ENCODE measurements around the gene CAMK1D.

Gene CAMK1D

GRCh38 chr10:12466704-12467305 is 117.5 kb downstream of the CAMK1D start:
- H3K56ac ChIP-seq (ENCODE audit: low read length) = peak overlapping the region; percentile 5
- no peak overlapping the region for H3K4ac ChIP-seq (ENCODE audit: low read depth, low read length)
- H2BK15ac ChIP-seq (replicated peaks; ENCODE audit: low read depth) = no peak overlapping the region
- no peaks in the 10 kb centered on the region for H3K4me1 ChIP-seq (ENCODE audit: control insufficient read depth, low read depth, low read length)
- H3K79me1 ChIP-seq (ENCODE audit: low read length) = no peaks in the 10 kb centered on the region
- H3K27me3 ChIP-seq (ENCODE audit: insufficient read depth, low read length, poor library complexity) = no peaks in the 10 kb centered on the region
- no peak overlapping the region for H2BK5ac ChIP-seq (ENCODE audit: low read length)
- no CpG with 5 or more reads among the region's 17 CpGs for WGBS (ENCODE audit: extremely low coverage, insufficient coverage, low lambda C conversion rate)
- H4K8ac ChIP-seq (ENCODE audit: low read depth, low read length) = no peak overlapping the region
- no peak overlapping the region for H4K5ac ChIP-seq (ENCODE audit: low read length)
- H3K79me2 ChIP-seq (ENCODE audit: control insufficient read depth, insufficient read depth, low read length) = no peaks in the 10 kb centered on the region
- no peak for DNase-seq
- H2AK5ac ChIP-seq (ENCODE audit: low read length) = no peak overlapping the region
- no peak overlapping the region for H3K4me2 ChIP-seq (ENCODE audit: low read length)
- no peak overlapping the region for H3K23ac ChIP-seq (ENCODE audit: low read length)
- no peak overlapping the region for H3K4me3 ChIP-seq (ENCODE audit: low read length)
- no peaks in the 10 kb centered on the region for H3K36me3 ChIP-seq (ENCODE audit: control insufficient read depth, insufficient read depth, low read length)
- H3K9ac ChIP-seq (ENCODE audit: low read length) = no peak overlapping the region
- H3K27ac ChIP-seq (ENCODE audit: low read depth, low read length) = no peak overlapping the region
- H3K18ac ChIP-seq (ENCODE audit: low read length) = no peak overlapping the region
- H2BK120ac ChIP-seq (ENCODE audit: low read depth, low read length) = no peak overlapping the region

GRCh38 chr10:12469345-12469744 is 120.0 kb downstream of the CAMK1D start:
- H3K4me2 ChIP-seq (ENCODE audit: low read length) = no peak overlapping the region
- no CpG with 5 or more reads among the region's 5 CpGs for WGBS (ENCODE audit: extremely low coverage, insufficient coverage, low lambda C conversion rate)

GRCh38 chr10:12470719-12471118 is 121.4 kb downstream of the CAMK1D start:
- Histone ChIP-seq H2BK15ac (replicated peaks; ENCODE audit: low read depth) (no peak overlapping the region), H2BK120ac (ENCODE audit: low read depth, low read length) (no peak overlapping the region), H3K23ac (ENCODE audit: low read length) (no peak overlapping the region), H3K4me1 (ENCODE audit: control insufficient read depth, low read depth, low read length) (no peaks in the 10 kb centered on the region), H3K4me2 (ENCODE audit: low read length) (no peak overlapping the region), H2BK5ac (ENCODE audit: low read length) (no peak overlapping the region), H3K27ac (ENCODE audit: low read depth, low read length) (no peak overlapping the region), H4K5ac (ENCODE audit: low read length) (no peak overlapping the region), H3K4ac (ENCODE audit: low read depth, low read length) (no peak overlapping the region), H3K56ac (ENCODE audit: low read length) (no peak overlapping the region), H3K27me3 (ENCODE audit: insufficient read depth, low read length, poor library complexity) (no peaks in the 10 kb centered on the region), H2AK5ac (ENCODE audit: low read length) (no peak overlapping the region), H3K18ac (ENCODE audit: low read length) (no peak overlapping the region), H3K9ac (ENCODE audit: low read length) (no peak overlapping the region), H3K4me3 (ENCODE audit: low read length) (no peak overlapping the region), H4K8ac (ENCODE audit: low read depth, low read length) (no peak overlapping the region), H3K79me1 (ENCODE audit: low read length) (no peaks in the 10 kb centered on the region), H3K36me3 (ENCODE audit: control insufficient read depth, insufficient read depth, low read length) (no peaks in the 10 kb centered on the region), H3K79me2 (ENCODE audit: control insufficient read depth, insufficient read depth, low read length) (no peaks in the 10 kb centered on the region)
- no peak for DNase-seq
- WGBS (ENCODE audit: extremely low coverage, insufficient coverage, low lambda C conversion rate) = no CpG with 5 or more reads among the region's 10 CpGs

More at GRCh38 chr10:12469345-12469744, 120.0 kb downstream of the CAMK1D start:
- Histone ChIP-seq H3K27ac (ENCODE audit: low read depth, low read length) (no peak overlapping the region), H3K79me1 (ENCODE audit: low read length) (no peaks in the 10 kb centered on the region), H4K5ac (ENCODE audit: low read length) (no peak overlapping the region), H3K4me1 (ENCODE audit: control insufficient read depth, low read depth, low read length) (no peaks in the 10 kb centered on the region), H3K23ac (ENCODE audit: low read length) (no peak overlapping the region), H2AK5ac (ENCODE audit: low read length) (no peak overlapping the region), H3K56ac (ENCODE audit: low read length) (no peak overlapping the region), H3K9ac (ENCODE audit: low read length) (no peak overlapping the region), H2BK5ac (ENCODE audit: low read length) (no peak overlapping the region), H3K4ac (ENCODE audit: low read depth, low read length) (no peak overlapping the region), H3K27me3 (ENCODE audit: insufficient read depth, low read length, poor library complexity) (no peaks in the 10 kb centered on the region), H3K79me2 (ENCODE audit: control insufficient read depth, insufficient read depth, low read length) (no peaks in the 10 kb centered on the region), H2BK15ac (replicated peaks; ENCODE audit: low read depth) (no peak overlapping the region), H2BK120ac (ENCODE audit: low read depth, low read length) (no peak overlapping the region), H3K36me3 (ENCODE audit: control insufficient read depth, insufficient read depth, low read length) (no peaks in the 10 kb centered on the region), H3K18ac (ENCODE audit: low read length) (no peak overlapping the region), H3K4me3 (ENCODE audit: low read length) (no peak overlapping the region), H4K8ac (ENCODE audit: low read depth, low read length) (no peak overlapping the region)
- no peak for DNase-seq

GRCh38 chr10:12471135-12471534 is 121.8 kb downstream of the CAMK1D start:
- no peak overlapping the region for H3K4ac ChIP-seq (ENCODE audit: low read depth, low read length)
- H3K79me2 ChIP-seq (ENCODE audit: control insufficient read depth, insufficient read depth, low read length) = no peaks in the 10 kb centered on the region
- H3K4me2 ChIP-seq (ENCODE audit: low read length) = no peak overlapping the region
- H2BK15ac ChIP-seq (replicated peaks; ENCODE audit: low read depth) = no peak overlapping the region
- H3K4me1 ChIP-seq (ENCODE audit: control insufficient read depth, low read depth, low read length) = no peaks in the 10 kb centered on the region
- WGBS (ENCODE audit: extremely low coverage, insufficient coverage, low lambda C conversion rate) = no CpG with 5 or more reads among the region's 5 CpGs
- H3K36me3 ChIP-seq (ENCODE audit: control insufficient read depth, insufficient read depth, low read length) = no peaks in the 10 kb centered on the region
- no peak overlapping the region for H3K27ac ChIP-seq (ENCODE audit: low read depth, low read length)
- H3K27me3 ChIP-seq (ENCODE audit: insufficient read depth, low read length, poor library complexity) = no peaks in the 10 kb centered on the region
- H3K9ac ChIP-seq (ENCODE audit: low read length) = no peak overlapping the region
- no peak overlapping the region for H3K4me3 ChIP-seq (ENCODE audit: low read length)
- no peak overlapping the region for H4K8ac ChIP-seq (ENCODE audit: low read depth, low read length)
- H2BK120ac ChIP-seq (ENCODE audit: low read depth, low read length) = no peak overlapping the region
- no peak overlapping the region for H3K56ac ChIP-seq (ENCODE audit: low read length)
- no peak overlapping the region for H4K5ac ChIP-seq (ENCODE audit: low read length)
- H3K23ac ChIP-seq (ENCODE audit: low read length) = no peak overlapping the region
- no peak overlapping the region for H2AK5ac ChIP-seq (ENCODE audit: low read length)
- no peak overlapping the region for H3K18ac ChIP-seq (ENCODE audit: low read length)
- DNase-seq = no peak
- no peaks in the 10 kb centered on the region for H3K79me1 ChIP-seq (ENCODE audit: low read length)
- no peak overlapping the region for H2BK5ac ChIP-seq (ENCODE audit: low read length)

GRCh38 chr10:12473491-12473890 is 124.1 kb downstream of the CAMK1D start:
- no peaks in the 10 kb centered on the region for H3K36me3 ChIP-seq (ENCODE audit: control insufficient read depth, insufficient read depth, low read length)
- peak; percentile 24 for DNase-seq
- H3K4ac ChIP-seq (ENCODE audit: low read depth, low read length) = no peak overlapping the region
- H2BK15ac ChIP-seq (replicated peaks; ENCODE audit: low read depth) = no peak overlapping the region
- H4K8ac ChIP-seq (ENCODE audit: low read depth, low read length) = no peak overlapping the region
- H3K27me3 ChIP-seq (ENCODE audit: insufficient read depth, low read length, poor library complexity) = no peaks in the 10 kb centered on the region
- H3K4me1 ChIP-seq (ENCODE audit: control insufficient read depth, low read depth, low read length) = no peaks in the 10 kb centered on the region
- no peak overlapping the region for H3K9ac ChIP-seq (ENCODE audit: low read length)
- H3K56ac ChIP-seq (ENCODE audit: low read length) = no peak overlapping the region
- no peak overlapping the region for H2AK5ac ChIP-seq (ENCODE audit: low read length)
- no peak overlapping the region for H3K4me3 ChIP-seq (ENCODE audit: low read length)
- no peaks in the 10 kb centered on the region for H3K79me2 ChIP-seq (ENCODE audit: control insufficient read depth, insufficient read depth, low read length)
- H3K27ac ChIP-seq (ENCODE audit: low read depth, low read length) = no peak overlapping the region
- H3K4me2 ChIP-seq (ENCODE audit: low read length) = no peak overlapping the region
- no peak overlapping the region for H4K5ac ChIP-seq (ENCODE audit: low read length)
- H3K79me1 ChIP-seq (ENCODE audit: low read length) = no peaks in the 10 kb centered on the region
- no CpG with 5 or more reads among the region's 6 CpGs for WGBS (ENCODE audit: extremely low coverage, insufficient coverage, low lambda C conversion rate)
- H2BK5ac ChIP-seq (ENCODE audit: low read length) = no peak overlapping the region
- no peak overlapping the region for H3K18ac ChIP-seq (ENCODE audit: low read length)
- H3K23ac ChIP-seq (ENCODE audit: low read length) = no peak overlapping the region
- no peak overlapping the region for H2BK120ac ChIP-seq (ENCODE audit: low read depth, low read length)
